HT1080 (cell line): ENCODE data around the gene INHA. TPM values are rescaled to one million over a fixed set of nuclear protein-coding genes. Genes with fewer than 3 reads are reported as not detected.
A peak's percentile ranks its signal among the peaks of the same experiment; 100 is the strongest.

ENCODE experiments used
- DNase-seq: peaks from one replicate; pipeline ENCODE4 v3.0.0-alpha.2; 2015; ENCODE audit warnings: low read depth
- total RNA-seq: library from RNA; depleted of rRNA; stranded (reverse); fragments of >200 nt; shearing (Covaris generic); gene quantifications from 2 replicates; pipeline ENCODE4 v1.2.3, GENCODE V29; 2014

The INHA gene
- total RNA-seq, 1 experiment from 2014 or later, result not detected

GRCh38 chr2:219539926-219540678 lies 32.0 kb upstream of the INHA start:
- DNase-seq, result no peak

GRCh38 chr2:219540784-219541504 lies 31.2 kb upstream of the INHA start:
- DNase-seq, result no peak

GRCh38 chr2:219541611-219542180 lies 30.4 kb upstream of the INHA start:
- peak; percentile 61 for DNase-seq

GRCh38 chr2:219542931-219543595 lies 29.0 kb upstream of the INHA start:
- DNase-seq, result peak; percentile 43

- peak; percentile 99 for DNase-seq
Observed at GRCh38 chr2:219543596-219544358, 28.3 kb upstream of the INHA start, which contains the start of the genes CHPF and TMEM198. Gene CHPF, minus strand, starts transcription at chr2:219543809. Its CDS starts 271 bp downstream, at chr2:219543538. Gene TMEM198, plus strand, starts transcription at chr2:219544028. Its CDS starts 700 bp downstream, at chr2:219544728.

GRCh38 chr2:219544567-219544966 lies 27.5 kb upstream of the INHA start:
- no peak for DNase-seq

GRCh38 chr2:219545295-219545942 lies 26.7 kb upstream of the INHA start:
- DNase-seq, result no peak

- DNase-seq, result no peak
Observed at GRCh38 chr2:219545943-219546352, 26.2 kb upstream of the INHA start.

- no peak for DNase-seq
Observed at GRCh38 chr2:219547621-219548020, 24.5 kb upstream of the INHA start.

GRCh38 chr2:219548990-219549389 lies 23.1 kb upstream of the INHA start:
- DNase-seq, result no peak

- DNase-seq, result no peak
Observed at GRCh38 chr2:219549619-219550018, 22.5 kb upstream of the INHA start.

- peak; percentile 51 for DNase-seq
Observed at GRCh38 chr2:219551441-219552381, 20.4 kb upstream of the INHA start.

GRCh38 chr2:219552382-219553167 lies 19.5 kb upstream of the INHA start:
- DNase-seq, result peak; percentile 77

- no peak for DNase-seq
Observed at GRCh38 chr2:219553168-219553417, 19.0 kb upstream of the INHA start.

GRCh38 chr2:219553463-219553963 lies 18.6 kb upstream of the INHA start:
- no peak for DNase-seq

GRCh38 chr2:219554350-219554749 lies 17.8 kb upstream of the INHA start:
- no peak for DNase-seq

- no peak for DNase-seq
Observed at GRCh38 chr2:219555956-219556355, 16.2 kb upstream of the INHA start.

- DNase-seq, result no peak
Observed at GRCh38 chr2:219556413-219556812, 15.7 kb upstream of the INHA start.

GRCh38 chr2:219557320-219557719 lies 14.8 kb upstream of the INHA start:
- DNase-seq, result no peak
